Hippocampal formation (tissue), 2 donors: ENCODE measurements around the gene PHLPP1.
"Not testable (repeated sequence)": the region's sequence is repeated elsewhere in the genome, so short reads cannot be mapped to it uniquely, and the experiment has no call there.

Experiments used
- DNase-seq, 2 donors: peaks; one replicate each; lab custom pipeline; 2025; lab: John Stamatoyannopoulos, UW

The PHLPP1 gene

GRCh38 chr18:62717925-62718800 is 2.8 kb downstream of the PHLPP1 start:
- peak in 1 of 2 donors; percentile 38 for DNase-seq

DNA sequence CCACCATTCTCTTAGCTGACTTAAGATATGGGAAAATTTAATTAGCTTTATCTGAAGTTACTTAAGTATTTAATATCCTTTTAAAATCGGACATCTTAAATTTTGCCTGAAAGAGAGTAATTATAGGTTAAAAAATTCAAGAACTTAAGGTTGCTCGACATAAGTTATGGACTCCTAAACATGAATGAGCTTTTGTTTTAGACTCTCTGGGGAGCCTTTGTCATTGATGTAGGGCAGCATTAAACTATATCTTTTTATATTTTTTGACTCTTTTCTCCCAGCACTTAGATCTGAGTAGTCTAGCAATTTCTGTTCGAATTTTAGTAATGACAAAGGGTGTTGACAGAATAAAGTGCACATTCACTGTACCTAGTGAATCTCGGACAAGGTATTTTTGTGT is 4.7 kb downstream of the PHLPP1 start:
- DNase-seq: peak in 1 of 2 donors; percentile 37

DNA sequence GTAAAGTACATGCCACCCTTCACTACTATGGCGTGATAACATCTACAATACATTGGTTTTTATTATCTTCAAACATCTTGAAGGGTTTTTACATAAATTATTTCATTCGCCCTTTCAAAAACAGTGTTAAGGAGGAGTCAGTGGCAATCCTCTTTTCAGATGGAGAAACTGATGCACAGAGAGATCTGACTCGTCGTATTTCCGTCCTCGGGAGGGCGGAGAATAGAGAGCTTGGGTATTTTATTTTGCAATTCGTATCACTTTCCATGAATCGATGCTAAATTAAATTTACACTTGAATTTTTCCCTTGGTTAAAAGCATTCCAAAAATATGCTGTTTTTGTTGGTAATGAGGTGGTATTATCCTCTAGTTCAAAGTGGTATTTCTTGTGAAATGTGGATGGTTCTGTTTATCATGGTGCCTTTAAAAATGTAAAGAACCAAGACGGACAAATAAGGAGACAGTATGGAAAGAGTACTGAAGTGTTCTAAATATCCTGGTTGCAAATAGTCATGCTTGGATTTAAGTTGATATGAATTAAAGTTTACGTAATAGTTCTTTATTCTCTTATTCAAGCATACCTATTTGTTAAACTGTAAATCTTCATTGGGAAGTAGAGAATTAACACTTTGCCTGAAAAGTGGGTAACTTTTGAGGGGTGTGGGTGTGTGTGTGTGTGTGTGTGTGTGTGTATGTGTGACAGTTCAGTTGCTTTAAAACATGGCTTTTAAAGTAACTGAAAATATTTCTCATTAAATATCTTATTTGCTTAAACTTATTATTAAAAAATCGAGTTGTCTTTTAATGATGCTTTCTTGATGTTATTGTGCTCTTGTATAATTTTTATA is 5.6 kb downstream of the PHLPP1 start:
- DNase-seq: no peak

- peak in 1 of 2 donors; percentile 37 for DNase-seq
Measured at GRCh38 chr18:62721839-62722795, 6.8 kb downstream of the PHLPP1 start.

GRCh38 chr18:62723666-62724281 is 8.4 kb downstream of the PHLPP1 start:
- peak in 1 of 2 donors; percentile 44 for DNase-seq

DNA sequence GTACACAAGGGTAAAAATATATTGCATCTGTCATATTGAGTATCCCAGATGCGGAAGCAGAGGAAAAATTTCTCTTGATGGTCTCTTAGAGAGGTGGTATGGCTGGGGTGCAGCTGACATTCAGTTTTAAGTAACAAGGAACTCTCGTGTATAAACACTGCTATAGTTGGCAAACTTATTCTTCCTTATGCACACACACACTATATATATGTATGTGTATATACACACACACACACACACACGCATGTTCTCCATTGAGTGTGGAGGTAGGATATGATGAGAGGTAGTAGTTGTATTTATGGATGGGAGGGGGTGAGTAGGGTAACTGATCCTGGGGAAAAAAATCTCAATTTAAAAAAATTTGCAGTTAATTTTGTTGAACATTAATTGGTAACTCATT is 10.6 kb downstream of the PHLPP1 start:
- no peak for DNase-seq

DNA sequence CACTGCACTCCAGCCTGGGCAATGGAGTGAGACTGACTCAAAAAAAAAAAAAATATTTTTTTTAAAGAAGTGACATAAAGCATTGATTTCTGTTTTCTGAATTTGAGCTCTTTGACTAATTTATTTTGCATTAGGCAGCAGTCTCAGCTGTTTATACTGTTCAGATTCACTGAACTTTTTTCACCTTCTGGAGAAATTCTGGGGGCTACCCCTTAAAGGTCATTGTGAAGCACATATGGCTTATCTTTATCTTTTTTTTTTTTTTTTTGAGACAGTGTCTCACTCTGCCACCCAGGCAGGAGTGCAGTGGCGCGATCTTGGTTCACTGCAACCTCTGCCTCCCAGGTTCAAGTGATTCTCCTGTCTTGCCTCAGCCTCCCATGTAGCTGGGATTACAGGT is 12.9 kb downstream of the PHLPP1 start:
- DNase-seq: no peak

DNA sequence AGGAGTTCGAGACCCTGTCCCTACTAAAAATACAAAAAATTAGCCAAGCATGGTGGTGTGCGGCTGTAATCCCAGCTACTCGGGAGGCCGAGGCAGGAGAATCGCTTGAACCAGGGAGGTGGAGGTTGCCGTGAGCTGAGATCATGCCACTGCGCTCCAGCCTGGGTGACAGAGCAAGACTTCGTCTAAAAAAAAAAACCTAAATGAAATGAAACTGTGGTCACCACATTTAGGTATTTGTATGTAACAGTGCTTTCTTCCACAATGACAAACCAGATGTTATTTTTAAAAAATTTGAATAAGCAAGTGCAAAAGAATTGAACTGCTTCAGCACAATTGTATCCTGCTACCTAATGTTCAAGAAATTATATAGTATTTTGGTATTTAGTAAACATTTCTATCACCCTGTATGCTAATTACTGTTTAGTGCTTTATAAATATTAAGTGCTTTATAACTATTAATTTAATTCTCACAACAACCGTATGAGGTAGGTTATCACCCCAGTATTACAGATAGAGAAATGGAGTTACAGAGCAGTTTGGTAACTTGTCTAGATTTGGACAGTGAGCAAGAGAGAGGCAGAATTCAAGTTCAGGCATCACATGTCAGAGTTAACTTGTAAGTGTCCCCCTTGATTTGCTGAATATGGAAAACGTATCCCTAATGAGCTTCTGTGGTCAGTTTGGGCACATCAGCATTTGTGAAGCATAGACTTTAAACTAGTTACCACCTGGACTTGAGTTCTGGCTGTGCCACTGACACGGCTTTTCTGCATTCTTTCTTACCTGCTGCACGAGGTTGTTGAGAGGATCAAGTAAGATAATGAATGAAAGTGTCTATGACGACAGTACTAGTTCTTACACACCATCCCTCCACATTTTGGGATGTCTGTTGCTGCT is 14.4 kb downstream of the PHLPP1 start:
- no peak for DNase-seq

DNA sequence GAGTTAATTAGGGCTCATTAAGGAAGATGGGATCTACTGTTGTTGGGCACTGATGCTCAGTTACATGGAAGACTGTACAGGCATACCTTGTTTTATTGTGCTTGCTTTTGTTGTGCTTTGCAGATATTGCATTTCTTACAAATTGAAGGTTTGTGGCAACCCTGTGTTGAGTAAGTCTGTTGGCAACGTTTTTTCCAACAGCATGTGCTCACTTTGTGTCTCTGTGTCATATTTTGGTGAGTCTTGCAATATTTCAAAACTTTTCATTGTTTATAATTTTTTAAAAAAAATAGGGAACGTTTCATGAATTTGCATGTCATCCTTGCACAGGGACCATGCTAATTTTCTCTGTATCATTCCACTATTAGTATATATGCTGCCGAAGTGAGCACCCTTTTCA is 15.6 kb downstream of the PHLPP1 start:
- DNase-seq: no peak

DNA sequence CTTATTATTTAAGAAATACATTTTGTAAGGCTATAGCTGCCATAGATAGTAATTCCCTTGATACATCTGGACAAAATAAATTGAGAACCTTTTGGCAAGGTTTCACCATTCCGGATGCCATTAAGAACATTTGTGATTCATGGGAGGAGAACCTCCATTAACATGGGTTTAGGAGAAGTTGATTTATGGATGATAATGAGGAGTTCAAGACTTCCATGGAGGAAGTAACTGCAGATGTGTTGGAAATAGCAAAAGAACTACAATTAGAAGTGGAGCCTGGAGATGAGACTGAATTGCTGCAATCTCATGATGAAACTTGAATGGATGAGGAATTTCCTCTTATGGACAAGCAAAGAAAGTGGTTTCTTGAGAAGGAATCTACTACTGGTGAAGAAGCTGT is 17.3 kb downstream of the PHLPP1 start:
- DNase-seq: no peak

GRCh38 chr18:62734290-62734689 is 18.9 kb downstream of the PHLPP1 start:
- DNase-seq: no peak

DNA sequence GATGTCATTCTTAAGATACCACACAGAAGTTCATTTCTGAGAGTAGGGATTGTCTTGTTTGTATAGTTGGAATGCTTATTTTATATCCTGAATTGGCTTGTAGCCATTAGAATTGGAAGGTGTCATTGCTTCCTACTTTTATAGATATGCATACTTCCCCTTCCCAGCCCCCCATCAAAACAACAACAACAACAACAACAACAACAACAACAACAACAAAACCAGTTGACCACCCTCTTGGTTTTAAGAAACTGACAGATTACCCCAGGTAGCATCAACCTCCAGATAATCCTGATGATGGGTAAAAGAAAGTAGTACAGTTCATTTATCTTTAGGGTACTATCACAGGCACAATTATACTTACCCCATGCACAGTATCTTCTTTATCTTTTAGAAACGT is 20.0 kb downstream of the PHLPP1 start:
- no peak for DNase-seq

DNA sequence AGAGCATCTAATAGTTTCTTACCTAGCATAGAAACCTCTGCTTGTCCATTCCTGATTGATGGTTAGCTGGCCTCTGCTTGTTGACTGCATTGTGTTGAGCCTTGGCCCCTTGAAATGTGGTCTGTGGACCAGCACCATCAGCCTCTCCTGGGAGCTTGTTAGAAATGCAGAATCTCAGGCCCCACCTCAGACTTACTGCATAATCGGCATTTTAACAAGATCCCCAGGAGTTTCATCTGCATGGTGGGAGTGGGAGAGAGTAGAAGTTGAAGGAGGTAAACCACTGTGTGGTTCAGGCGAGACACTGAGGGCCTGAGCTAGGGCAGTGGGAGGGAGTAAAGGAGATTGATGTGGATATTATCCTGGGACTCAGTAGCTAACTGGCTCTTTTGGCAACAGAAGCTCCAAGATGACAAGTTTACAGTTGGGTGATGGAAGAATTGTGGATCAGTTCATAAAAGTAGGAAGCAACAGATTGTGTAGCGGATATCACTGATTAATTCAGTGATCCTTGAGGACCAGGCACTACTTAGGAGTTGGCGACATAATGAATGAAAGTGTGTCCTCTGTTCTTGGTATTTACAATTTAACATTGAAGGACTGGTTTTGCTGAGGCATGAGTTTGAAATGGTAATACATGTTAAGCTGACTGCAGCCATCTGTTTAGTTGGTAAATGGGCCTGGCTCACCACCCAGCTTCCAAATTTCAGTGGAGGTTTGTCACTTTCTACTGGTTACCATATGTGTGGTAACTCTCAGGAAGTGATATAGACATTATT is 20.9 kb downstream of the PHLPP1 start:
- DNase-seq: no peak

DNA sequence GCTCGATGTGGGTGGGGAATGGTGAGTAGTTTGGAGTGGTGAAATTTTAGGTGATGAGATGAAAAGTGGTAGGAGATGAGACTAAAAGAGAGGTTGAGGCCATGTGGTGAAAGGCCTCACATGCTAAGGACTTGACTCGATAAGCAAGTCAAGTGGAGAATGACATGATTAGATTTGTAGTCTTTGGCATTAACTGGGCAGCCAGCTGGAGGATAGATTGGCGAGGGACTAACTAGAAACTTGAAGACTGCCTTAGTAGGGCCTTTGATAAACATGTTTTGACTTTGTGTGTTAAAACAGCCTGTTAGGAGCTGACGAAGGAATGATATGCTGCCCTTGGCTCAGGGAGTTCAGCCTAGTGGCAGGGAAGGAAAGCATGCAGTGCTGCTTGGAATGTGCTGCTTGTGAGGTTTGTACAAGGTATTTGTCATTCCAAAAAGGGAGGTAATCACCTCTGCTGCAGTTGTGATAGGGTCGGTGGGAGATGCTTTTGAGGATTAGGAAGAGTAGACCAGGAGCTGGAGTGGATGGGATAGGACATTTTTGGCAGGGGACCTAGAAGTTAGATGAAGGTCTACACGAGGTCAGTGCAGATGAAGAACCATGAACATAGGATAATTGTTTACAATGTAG is 22.0 kb downstream of the PHLPP1 start:
- DNase-seq: no peak

DNA sequence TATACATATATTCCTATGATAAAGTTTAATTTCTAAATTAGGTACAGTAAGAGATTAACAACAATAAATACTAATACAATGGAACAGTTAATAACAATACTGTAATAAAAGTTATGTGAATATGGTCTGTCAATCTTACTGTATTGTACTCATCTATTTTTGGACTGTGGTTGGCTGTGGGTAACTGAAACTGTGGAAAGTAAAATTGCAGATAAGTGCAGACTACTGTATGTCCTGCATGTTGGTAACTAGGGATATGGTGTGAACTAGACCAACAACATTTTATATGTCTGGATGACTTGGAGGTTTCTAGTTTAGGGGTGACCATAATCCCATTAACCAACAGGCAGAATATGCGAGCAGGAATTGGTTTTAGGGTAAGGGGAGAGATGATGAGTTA is 23.3 kb downstream of the PHLPP1 start:
- DNase-seq: no peak

DNA sequence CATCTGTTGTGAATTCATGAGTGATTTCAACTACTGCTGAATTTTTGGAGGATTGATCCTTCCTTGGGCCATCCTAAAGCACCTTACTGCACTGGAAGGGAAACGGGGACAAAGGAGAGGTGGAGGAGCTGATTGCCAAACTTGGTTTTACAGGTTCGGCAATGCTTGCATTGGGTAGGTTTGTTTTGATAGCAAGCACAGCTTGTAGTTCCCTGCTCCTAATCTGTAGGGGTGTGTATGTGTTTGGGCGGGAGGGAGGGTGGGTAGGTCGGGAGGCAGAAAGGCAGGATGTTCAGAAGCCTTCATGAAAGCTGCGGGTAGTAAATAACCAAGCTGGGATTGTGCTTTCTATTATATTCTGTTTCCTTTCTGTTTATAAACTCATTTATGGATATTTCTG is 24.6 kb downstream of the PHLPP1 start:
- no peak for DNase-seq

DNA sequence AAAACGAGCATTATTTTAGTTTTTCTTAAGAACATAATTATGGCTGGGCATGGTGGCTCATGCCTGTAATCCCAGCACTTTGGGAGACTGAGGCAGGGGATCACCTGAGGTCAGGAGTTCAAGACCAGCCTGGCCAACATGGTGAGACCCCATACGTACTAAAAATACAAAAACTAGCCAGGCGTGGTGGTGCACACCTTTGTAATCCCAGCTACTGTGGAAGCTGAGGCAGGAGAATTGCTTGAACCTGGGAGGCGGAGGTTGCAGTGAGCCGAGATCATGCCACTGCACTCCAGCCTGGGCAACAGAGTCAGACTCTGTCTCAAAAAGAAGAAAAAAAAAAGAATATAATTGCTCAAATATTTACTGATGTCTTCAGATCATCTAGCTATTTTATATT is 25.3 kb downstream of the PHLPP1 start:
- DNase-seq: not testable (repeated sequence)

- no peak for DNase-seq
Measured at GRCh38 chr18:62741118-62741566, 25.8 kb downstream of the PHLPP1 start.

DNA sequence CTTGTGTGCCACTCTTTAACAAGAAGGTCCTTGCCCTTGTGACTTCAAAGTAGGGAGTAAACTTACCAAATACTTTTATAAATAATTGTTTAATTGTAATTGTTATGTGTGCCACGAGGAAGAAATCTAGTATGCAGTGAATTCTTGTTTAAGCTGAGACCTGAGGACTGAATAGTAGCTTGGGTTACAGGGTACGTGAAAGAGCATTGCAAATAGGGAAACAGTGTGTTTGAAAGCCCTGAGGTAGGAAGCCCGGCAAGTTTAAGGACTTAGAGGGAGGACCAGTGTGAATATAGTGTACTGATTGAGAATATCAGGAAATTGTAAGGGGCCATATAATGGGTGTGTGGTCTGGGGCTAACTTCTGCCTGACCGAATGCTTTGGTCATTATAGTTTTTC is 26.2 kb downstream of the PHLPP1 start:
- no peak for DNase-seq
